CD14-positive monocyte (primary cell): Measurements from ENCODE around the gene VAV1. TPM values are rescaled to one million over a fixed set of nuclear protein-coding genes. Genes with fewer than 3 reads are reported as not detected.

Source experiments
- DNase-seq, 3 donors: peaks; one replicate each; pipeline ENCODE4 v3.0.0-alpha.2; 2011 to 2022
- H2AFZ ChIP-seq: 2 replicates; pipeline ENCODE4 v1.6.0; 2012; ENCODE audit warnings: mild to moderate bottlenecking, low read depth, low read length, inconsistent platforms; ENCODE audit not compliant: insufficient read depth, poor library complexity, severe bottlenecking
- H3K27ac ChIP-seq, 2 donors: 1 replicate in 1 of 2; 2 replicates in 1 of 2; pipeline ENCODE4 v1.5.1; 2012 to 2013; ENCODE audit warnings: low read length in 2 of 2, control low read depth in 1 of 2, inconsistent platforms in 1 of 2, low read depth in 1 of 2, mild to moderate bottlenecking in 1 of 2
- H3K27me3 ChIP-seq, 2 donors: one replicate each; pipeline versions ENCODE4 v1.6.0 to v1.6.1; 2011 to 2013; ENCODE audit warnings: low read length in 2 of 2; ENCODE audit not compliant: control insufficient read depth in 2 of 2, insufficient read depth in 2 of 2
- H3K36me3 ChIP-seq, 2 donors: replicated peaks in 1 of 2; 1 replicate in 1 of 2; 2 replicates in 1 of 2; pipeline versions ENCODE4 v1.5.1 to v1.6.1; 2012 to 2013; ENCODE audit warnings: low read length in 2 of 2, control low read depth in 1 of 2, inconsistent platforms in 1 of 2, mild to moderate bottlenecking in 1 of 2; ENCODE audit not compliant: insufficient read depth in 2 of 2, control insufficient read depth in 1 of 2
- H3K4me1 ChIP-seq, 2 donors: 1 replicate in 1 of 2; 2 replicates in 1 of 2; pipeline versions ENCODE4 v1.5.1 to v1.6.1; 2012 to 2013; ENCODE audit warnings: low read length in 2 of 2, control low read depth in 1 of 2, inconsistent platforms in 1 of 2, mild to moderate bottlenecking in 1 of 2, moderate library complexity in 1 of 2; ENCODE audit not compliant: insufficient read depth in 2 of 2, control insufficient read depth in 1 of 2
- H3K4me2 ChIP-seq: replicated peaks from 2 replicates; pipeline ENCODE3; 2012; ENCODE audit warnings: low read length, moderate library complexity, mild to moderate bottlenecking; ENCODE audit not compliant: poor library complexity, severe bottlenecking; ENCODE audit errors: extremely low read depth
- H3K4me3 ChIP-seq, 3 experiments: fragments of 200-600 bp in 1 of 3; sonication (generic) in 1 of 3; replicated peaks in 1 of 3; 1 replicate in 2 of 3; 2 replicates in 1 of 3; pipeline ENCODE4 v1.5.1; 2011 to 2013; ENCODE audit warnings: low read length in 3 of 3, mild to moderate bottlenecking in 3 of 3, control low read depth in 2 of 3, low read depth in 2 of 3, inconsistent platforms in 1 of 3, moderate library complexity in 1 of 3
- H3K79me2 ChIP-seq: 2 replicates; pipeline ENCODE4 v1.6.0; 2012; ENCODE audit warnings: mild to moderate bottlenecking, control low read depth, inconsistent platforms, low read length, moderate library complexity; ENCODE audit not compliant: insufficient read depth
- H3K9ac ChIP-seq: 2 replicates; pipeline ENCODE4 v1.6.0; 2017; ENCODE audit warnings: low read length, mild to moderate bottlenecking; ENCODE audit not compliant: insufficient read depth, poor library complexity, severe bottlenecking
- H3K9me3 ChIP-seq, 2 donors: replicated peaks in 1 of 2; 1 replicate in 1 of 2; 2 replicates in 1 of 2; pipeline versions ENCODE4 v1.5.1 to v1.6.1; 2012 to 2013; ENCODE audit warnings: low read length in 2 of 2, control low read depth in 1 of 2; ENCODE audit not compliant: control insufficient read depth in 1 of 2, insufficient read depth in 1 of 2
- H4K20me1 ChIP-seq: 2 replicates; pipeline ENCODE4 v1.6.0; 2012; ENCODE audit warnings: mild to moderate bottlenecking, low read length, control low read depth, moderate library complexity; ENCODE audit not compliant: insufficient read depth
- H3K27ac Mint-ChIP-seq, 7 donors: one replicate each; pipeline ENCODE4 v1.8.0; 2020; ENCODE audit warnings: mild to moderate bottlenecking in 7 of 7, mixed read lengths in 7 of 7, moderate library complexity in 6 of 7, inconsistent platforms in 2 of 7
- H3K27me3 Mint-ChIP-seq, 3 donors: one replicate each; pipeline ENCODE4 v1.8.0; 2021 to 2022; ENCODE audit warnings: low read depth in 3 of 3, mild to moderate bottlenecking in 3 of 3, mixed read lengths in 3 of 3, moderate library complexity in 3 of 3, inconsistent platforms in 1 of 3
- H3K36me3 Mint-ChIP-seq, 2 donors: one replicate each; pipeline ENCODE4 v1.8.0; 2020; ENCODE audit warnings: mixed read lengths in 2 of 2, inconsistent platforms in 1 of 2, mild to moderate bottlenecking in 1 of 2
- H3K4me1 Mint-ChIP-seq: one replicate; pipeline ENCODE4 v1.8.0; 2020; ENCODE audit warnings: mild to moderate bottlenecking, mixed read lengths
- H3K4me3 Mint-ChIP-seq, 2 donors: one replicate each; pipeline ENCODE4 v1.8.0; 2020; ENCODE audit warnings: mild to moderate bottlenecking in 2 of 2, mixed read lengths in 2 of 2, moderate library complexity in 1 of 2
- H3K9me3 Mint-ChIP-seq, 7 donors: one replicate each; pipeline ENCODE4 v1.8.0; 2020 to 2022; ENCODE audit warnings: mixed read lengths in 7 of 7, mild to moderate bottlenecking in 6 of 7, moderate library complexity in 6 of 7, inconsistent platforms in 2 of 7
- WGBS: methylation state at CpG from one replicate; pipeline ENCODE4 v1.1.5; 2013; ENCODE audit warnings: missing lambda C conversion rate; ENCODE audit not compliant: insufficient coverage; 5-methylcytosine and 5-hydroxymethylcytosine counted together
- intact Hi-C, 2 donors: fragments of 100-400 bp; cut with micrococcal nuclease; formaldehyde crosslinking; loops; one replicate each; pipeline versions ENCODE4 v1.15.0 to v1.15.1; 2023
- polyA plus RNA-seq, 3 donors: library from polyadenylated mRNA; depleted of rRNA in 1 of 3; unstranded in 2 of 3; stranded (reverse) in 1 of 3; fragments of 300-500 nt in 2 of 3; fragments of >200 nt in 1 of 3; fragmentation: Illumina TruSeq in 2 of 3; gene quantifications; 1 replicate in 2 of 3; 2 replicates in 1 of 3; pipeline ENCODE4 v1.2.3, GENCODE V29; 2012 to 2021
- TF ChIP-seq, protein P1 (sequence below): fragments of 200-600 bp; IDR thresholded peaks from one replicate; pipeline ENCODE4 v1.8.0; 2022; ENCODE audit warnings: antibody characterized with exemption, mild to moderate bottlenecking

VAV1 gene
- polyA plus RNA-seq, 3 donors: 21.3 to 81.2 (median 30.2) TPM

DNA sequence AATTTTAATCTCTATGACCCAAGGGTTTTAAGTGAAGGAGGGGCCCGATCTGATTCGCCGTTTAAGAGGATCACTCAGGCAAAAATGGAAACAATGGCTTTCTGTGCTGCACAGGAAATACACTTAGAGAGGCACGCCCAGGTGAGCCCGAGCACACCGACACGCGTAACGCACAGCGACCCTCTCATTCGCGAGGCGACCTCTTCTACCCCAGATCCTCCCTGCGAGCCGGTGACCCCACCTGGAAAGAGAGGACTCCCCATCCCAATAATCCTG, 5.5 kb upstream of the VAV1 start:
- no peaks in the 10 kb centered on the region for H3K36me3 ChIP-seq
- peaks cover 0 to 13% of the 10 kb centered on the region in 2 donors for H3K27me3 ChIP-seq
- H3K4me2 ChIP-seq: peak overlapping the region; percentile 86
- Mint-ChIP-seq H3K4me3 (peak overlapping the region; percentile 82 to 90), H3K27me3 (peaks cover 12 to 17% (median 15%) of the 10 kb centered on the region in 3 donors), H3K27ac (peak overlapping the region in 5 of 7 donors; percentile 64 to 86 (median 79)), H3K9me3 (peaks cover 0 to 6% (median 2%) of the 10 kb centered on the region in 7 donors), H3K4me1 (peaks cover 39% of the 10 kb centered on the region), H3K36me3 (no peaks in the 10 kb centered on the region)
- no peaks in the 10 kb centered on the region for H3K9me3 ChIP-seq
- no peak for DNase-seq
- peak overlapping the region; percentile 16 to 74 (median 37) for H3K4me3 ChIP-seq
- TF ChIP-seq, protein P1, sequence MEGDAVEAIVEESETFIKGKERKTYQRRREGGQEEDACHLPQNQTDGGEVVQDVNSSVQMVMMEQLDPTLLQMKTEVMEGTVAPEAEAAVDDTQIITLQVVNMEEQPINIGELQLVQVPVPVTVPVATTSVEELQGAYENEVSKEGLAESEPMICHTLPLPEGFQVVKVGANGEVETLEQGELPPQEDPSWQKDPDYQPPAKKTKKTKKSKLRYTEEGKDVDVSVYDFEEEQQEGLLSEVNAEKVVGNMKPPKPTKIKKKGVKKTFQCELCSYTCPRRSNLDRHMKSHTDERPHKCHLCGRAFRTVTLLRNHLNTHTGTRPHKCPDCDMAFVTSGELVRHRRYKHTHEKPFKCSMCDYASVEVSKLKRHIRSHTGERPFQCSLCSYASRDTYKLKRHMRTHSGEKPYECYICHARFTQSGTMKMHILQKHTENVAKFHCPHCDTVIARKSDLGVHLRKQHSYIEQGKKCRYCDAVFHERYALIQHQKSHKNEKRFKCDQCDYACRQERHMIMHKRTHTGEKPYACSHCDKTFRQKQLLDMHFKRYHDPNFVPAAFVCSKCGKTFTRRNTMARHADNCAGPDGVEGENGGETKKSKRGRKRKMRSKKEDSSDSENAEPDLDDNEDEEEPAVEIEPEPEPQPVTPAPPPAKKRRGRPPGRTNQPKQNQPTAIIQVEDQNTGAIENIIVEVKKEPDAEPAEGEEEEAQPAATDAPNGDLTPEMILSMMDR: no peak
- intact Hi-C loops: loop anchor here (5.0 to 10.0 kb wide), 2 partner anchors 40 to 252 kb away; no protein-coding TSS in a partner anchor
- peaks cover 24 to 40% of the 10 kb centered on the region in 2 donors for H3K4me1 ChIP-seq
- H4K20me1 ChIP-seq: no peaks in the 10 kb centered on the region
- H2AFZ ChIP-seq: peak overlapping the region; percentile 51
- H3K9ac ChIP-seq: no peak overlapping the region
- WGBS: 1% methylated on average over 15 of the region's 15 CpGs
- no peak overlapping the region for H3K27ac ChIP-seq
- H3K79me2 ChIP-seq: peaks cover 3% of the 10 kb centered on the region

DNA sequence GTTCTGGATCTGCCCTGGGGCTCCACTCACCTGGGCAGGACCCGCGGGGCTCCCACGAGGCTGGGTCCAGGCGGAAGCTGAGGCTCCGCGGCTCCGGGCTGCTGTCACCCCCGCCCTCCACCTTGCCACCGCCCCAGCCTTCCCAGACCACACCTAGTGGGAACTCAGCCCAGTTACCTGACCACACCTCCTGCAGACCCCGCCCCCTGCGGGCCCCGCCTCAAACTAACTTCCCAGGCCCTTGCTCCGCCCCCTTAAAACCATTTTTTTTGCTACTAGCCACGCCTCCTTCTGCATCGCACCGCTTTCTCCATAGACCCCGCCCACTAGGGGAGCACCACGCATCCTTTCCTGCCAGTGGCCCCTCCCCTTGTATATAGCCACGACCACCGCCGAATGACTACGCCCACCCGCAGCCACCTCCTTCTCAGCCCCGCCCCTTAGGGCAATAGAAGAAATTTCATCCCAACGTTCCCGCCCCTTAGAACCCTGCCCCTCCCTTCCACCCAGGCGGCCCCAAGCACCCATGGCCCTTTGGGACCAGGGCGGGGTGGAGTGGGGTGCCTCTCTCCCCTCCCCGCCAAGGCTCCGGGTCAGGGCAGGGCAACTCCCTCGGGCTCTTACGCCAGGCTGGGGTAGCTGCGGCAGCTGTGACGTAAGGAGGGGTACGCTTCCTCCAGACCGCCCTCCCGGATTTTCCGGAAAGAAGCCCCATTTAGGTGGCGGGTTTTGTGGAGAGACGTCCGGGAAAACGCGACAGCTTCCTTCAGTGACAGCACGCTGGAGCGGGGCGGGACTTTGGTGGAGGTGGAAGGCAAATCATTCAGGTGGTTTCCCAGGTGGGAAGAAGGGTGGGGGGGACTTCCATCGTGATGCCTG, 4.9 kb upstream of the VAV1 start, which contains the start of gene SH2D3A:
TSS of gene SH2D3A (minus strand) at position 79 of the 879 bp plus-strand sequence. CDS start 3,687 bp downstream, outside the sequence.
- TF ChIP-seq, protein P1: no peak
- 3% methylated on average over 31 of the region's 47 CpGs for WGBS
- Histone ChIP-seq H3K36me3 (no peaks in the 10 kb centered on the region), H3K4me2 (peak within 1 kb of the TSS; percentile 86), H3K4me1 (peaks cover 28 to 45% of the 10 kb centered on the region in 2 donors), H3K9me3 (no peaks in the 10 kb centered on the region), H3K9ac (peak within 1 kb of the TSS; percentile 51), H3K27ac (peak within 1 kb of the TSS; percentile 30 to 70), H2AFZ (peak within 1 kb of the TSS; percentile 51), H3K4me3 (peak within 1 kb of the TSS; percentile 16 to 74 (median 37)), H3K79me2 (peaks cover 7% of the 10 kb centered on the region), H4K20me1 (peaks cover under 1% of the 10 kb centered on the region), H3K27me3 (peaks cover 0 to 13% of the 10 kb centered on the region in 2 donors)
- peak within 1 kb of the TSS; percentile 86 to 94 (median 91) for H3K27ac Mint-ChIP-seq
- peaks cover 12 to 17% (median 15%) of the 10 kb centered on the region in 3 donors for H3K27me3 Mint-ChIP-seq
- H3K4me3 Mint-ChIP-seq: peak within 1 kb of the TSS; percentile 82 to 90
- peak; percentile 77 to 97 (median 78) for DNase-seq
- H3K4me1 Mint-ChIP-seq: peaks cover 44% of the 10 kb centered on the region
- intact Hi-C loops: loop anchor here (5.0 to 10.0 kb wide), 2 partner anchors 40 to 253 kb away; no protein-coding TSS in a partner anchor
- no peaks in the 10 kb centered on the region for H3K36me3 Mint-ChIP-seq
- H3K9me3 Mint-ChIP-seq: peaks cover 0 to 6% (median 2%) of the 10 kb centered on the region in 7 donors
